ENCODE measurements around the gene AK3. TPM values are rescaled to one million over a fixed set of nuclear protein-coding genes. Genes with fewer than 3 reads are reported as not detected.
"Not testable (repeated sequence)": the region's sequence is repeated elsewhere in the genome, so short reads cannot be mapped to it uniquely, and the experiment has no call there.

Gene AK3
- total and polyA plus RNA-seq, 9 of the 15 experiments (the other 6 are each of a cell fraction or from before 2014, with no cell fraction given), result 12.2 to 78.6 (median 41.8) TPM

GRCh38 chr9:4660665-4661064, 80.3 kb downstream of the AK3 start:
- POLR2A ChIA-PET; BruUV-seq (replicated peaks); ATAC-seq; H3K27ac ChIP-seq (ENCODE audit: extremely low read depth, low read depth, low read length); H2AFZ ChIP-seq (ENCODE audit: low read depth, low read length); H3K4me2 ChIP-seq (ENCODE audit: insufficient read depth, low read length); CTCF ChIA-PET (ENCODE audit: low intra/inter-chr PET ratio); H3K27me3 ChIP-seq (ENCODE audit: control insufficient read depth in 2 of 2, insufficient read depth in 2 of 2, low read length in 2 of 2); H3K9me3 ChIP-seq (replicated peaks; ENCODE audit: control insufficient read depth, insufficient read depth, low read depth, low read length); H3K9ac ChIP-seq (ENCODE audit: insufficient read depth in 1 of 2, low read depth in 2 of 2, low read length in 2 of 2); H3K9me1 ChIP-seq (ENCODE audit: control insufficient read depth, insufficient read depth, low read length); in situ Hi-C loops (cut with MboI); H4K20me1 ChIP-seq (replicated peaks; ENCODE audit: control insufficient read depth, insufficient read depth, low read length); H3K4me3 ChIP-seq; FAIRE-seq; DNase-seq (ENCODE audit: extremely low read depth in 1 of 4, low spot score in 3 of 4); H3K36me3 ChIP-seq (ENCODE audit: control insufficient read depth, insufficient read depth, low read length): not testable (repeated sequence)
- intact Hi-C loops (cut with micrococcal nuclease), result loop anchor here (5.0 kb wide), 1 partner anchor 327 kb away; the partner anchor contains the start of gene JAK2
- WGBS (ENCODE audit: insufficient coverage, low coverage, missing lambda C conversion rate), result 9% methylated on average over 3 of the region's 5 CpGs
- peaks cover 14% of the 10 kb centered on the region for H3K79me2 ChIP-seq (ENCODE audit: control insufficient read depth, insufficient read depth, low read length)
- H3K4me1 ChIP-seq (replicated peaks in 1 of 2; ENCODE audit: control insufficient read depth in 2 of 2, insufficient read depth in 2 of 2, low read length in 2 of 2), result peaks cover 10 to 14% of the 10 kb centered on the region in 2 experiments; a peak in 4 of 5 replicates

Other genes starting within 250 kb of the AK3 start
- gene PLPP6, start 78.9 kb downstream of the AK3 start, total RNA-seq (2014; rRNA removed), result 5.4 and 5.6 TPM in 2 replicates
- gene PLPP6, start 78.9 kb downstream of the AK3 start, total RNA-seq (2014; rRNA removed; fragmentation: Illumina TruSeq; extraction: Trizol), result 4.9 and 5.3 TPM in 2 replicates
- gene PLPP6, start 78.9 kb downstream of the AK3 start, total RNA-seq (2015; rRNA removed; fragmentation: Illumina TruSeq; extraction: Trizol), result 4.5 and 5.1 TPM in 2 replicates
- gene PLPP6, start 78.9 kb downstream of the AK3 start, total RNA-seq (2021), result 6.4 and 6.9 TPM in 2 replicates
- gene PLPP6, start 78.9 kb downstream of the AK3 start, polyA plus RNA-seq (2011; rRNA removed), result 8.3 and 8.9 TPM in 2 replicates
- gene PLPP6, start 78.9 kb downstream of the AK3 start, polyA plus RNA-seq (2014; fragmentation: Illumina TruSeq; extraction: Trizol), result 7.0 and 7.3 TPM in 2 replicates
- gene PLPP6, start 78.9 kb downstream of the AK3 start, polyA plus RNA-seq (2014; fragmentation: Nextera tagmentation; extraction: Ambion mirVana), result 1 to 10 TPM; 1.9 to 2.0 TPM
- 6.3 and 6.7 TPM in 2 replicates for gene PLPP6, start 78.9 kb downstream of the AK3 start, polyA plus RNA-seq (2014; rRNA removed)
- gene SPATA6L, start 74.7 kb downstream of the AK3 start, total RNA-seq (2014; rRNA removed), result 1.00 TPM in 1 of 2 replicates, not detected in the other
- gene SPATA6L, start 74.7 kb downstream of the AK3 start, total RNA-seq (2014; rRNA removed; fragmentation: Illumina TruSeq; extraction: Trizol), result 0.06 TPM in 1 of 2 replicates, not detected in the other
- gene SPATA6L, start 74.7 kb downstream of the AK3 start, total RNA-seq (2015; rRNA removed; fragmentation: Illumina TruSeq; extraction: Trizol), result not detected in 2 replicates
- not detected in 2 replicates for gene SPATA6L, start 74.7 kb downstream of the AK3 start, total RNA-seq (2021)
- 0.03 and 0.04 TPM in 2 replicates for gene SPATA6L, start 74.7 kb downstream of the AK3 start, polyA plus RNA-seq (2011; rRNA removed)
- gene SPATA6L, start 74.7 kb downstream of the AK3 start, polyA plus RNA-seq (2014; fragmentation: Illumina TruSeq; extraction: Trizol), result not detected in 2 replicates
- under 1 TPM; 0.04 to 0.08 TPM for gene SPATA6L, start 74.7 kb downstream of the AK3 start, polyA plus RNA-seq (2014; fragmentation: Nextera tagmentation; extraction: Ambion mirVana)
- 0.21 and 0.31 TPM in 2 replicates for gene SPATA6L, start 74.7 kb downstream of the AK3 start, polyA plus RNA-seq (2014; rRNA removed)
- gene CDC37L1, start 61.6 kb downstream of the AK3 start, total RNA-seq (2014; rRNA removed), result 6.0 and 8.1 TPM in 2 replicates
- gene CDC37L1, start 61.6 kb downstream of the AK3 start, total RNA-seq (2014; rRNA removed; fragmentation: Illumina TruSeq; extraction: Trizol), result 7.8 and 8.5 TPM in 2 replicates
- gene CDC37L1, start 61.6 kb downstream of the AK3 start, total RNA-seq (2015; rRNA removed; fragmentation: Illumina TruSeq; extraction: Trizol), result 7.2 and 7.8 TPM in 2 replicates
- gene CDC37L1, start 61.6 kb downstream of the AK3 start, total RNA-seq (2021), result 5.5 and 7.9 TPM in 2 replicates
- 3.6 and 5.4 TPM in 2 replicates for gene CDC37L1, start 61.6 kb downstream of the AK3 start, polyA plus RNA-seq (2011; rRNA removed)
- 5.3 and 5.4 TPM in 2 replicates for gene CDC37L1, start 61.6 kb downstream of the AK3 start, polyA plus RNA-seq (2014; fragmentation: Illumina TruSeq; extraction: Trizol)
- 1 to 10 TPM; 1.5 TPM for gene CDC37L1, start 61.6 kb downstream of the AK3 start, polyA plus RNA-seq (2014; fragmentation: Nextera tagmentation; extraction: Ambion mirVana)
- 7.5 and 9.6 TPM in 2 replicates for gene CDC37L1, start 61.6 kb downstream of the AK3 start, polyA plus RNA-seq (2014; rRNA removed)
- 47.4 and 53.9 TPM in 2 replicates for gene RCL1, start 51.7 kb upstream of the AK3 start, total RNA-seq (2014; rRNA removed)
- 35.7 and 37.7 TPM in 2 replicates for gene RCL1, start 51.7 kb upstream of the AK3 start, total RNA-seq (2014; rRNA removed; fragmentation: Illumina TruSeq; extraction: Trizol)
- gene RCL1, start 51.7 kb upstream of the AK3 start, total RNA-seq (2015; rRNA removed; fragmentation: Illumina TruSeq; extraction: Trizol), result 38.2 and 38.6 TPM in 2 replicates
- 46.4 and 47.5 TPM in 2 replicates for gene RCL1, start 51.7 kb upstream of the AK3 start, total RNA-seq (2021)
- 24.0 and 40.9 TPM in 2 replicates for gene RCL1, start 51.7 kb upstream of the AK3 start, polyA plus RNA-seq (2011; rRNA removed)
- gene RCL1, start 51.7 kb upstream of the AK3 start, polyA plus RNA-seq (2014; fragmentation: Illumina TruSeq; extraction: Trizol), result 61.6 and 67.7 TPM in 2 replicates
- gene RCL1, start 51.7 kb upstream of the AK3 start, polyA plus RNA-seq (2014; fragmentation: Nextera tagmentation; extraction: Ambion mirVana), result 10 to 100 TPM; 36.9 to 46.1 TPM
- gene RCL1, start 51.7 kb upstream of the AK3 start, polyA plus RNA-seq (2014; rRNA removed), result 34.3 and 37.4 TPM in 2 replicates
- gene JAK2, start 244.1 kb upstream of the AK3 start, total RNA-seq (2014; rRNA removed), result 10.1 and 10.6 TPM in 2 replicates
- 21.4 and 23.8 TPM in 2 replicates for gene JAK2, start 244.1 kb upstream of the AK3 start, total RNA-seq (2014; rRNA removed; fragmentation: Illumina TruSeq; extraction: Trizol)
- gene JAK2, start 244.1 kb upstream of the AK3 start, total RNA-seq (2015; rRNA removed; fragmentation: Illumina TruSeq; extraction: Trizol), result 20.7 and 21.5 TPM in 2 replicates
- 16.5 and 18.5 TPM in 2 replicates for gene JAK2, start 244.1 kb upstream of the AK3 start, total RNA-seq (2021)
- gene JAK2, start 244.1 kb upstream of the AK3 start, polyA plus RNA-seq (2011; rRNA removed), result 21.4 and 23.4 TPM in 2 replicates
- gene JAK2, start 244.1 kb upstream of the AK3 start, polyA plus RNA-seq (2014; fragmentation: Illumina TruSeq; extraction: Trizol), result 12.7 and 15.3 TPM in 2 replicates
- 1 to 10 TPM; 4.7 to 5.1 TPM for gene JAK2, start 244.1 kb upstream of the AK3 start, polyA plus RNA-seq (2014; fragmentation: Nextera tagmentation; extraction: Ambion mirVana)
- 9.8 and 13.4 TPM in 2 replicates for gene JAK2, start 244.1 kb upstream of the AK3 start, polyA plus RNA-seq (2014; rRNA removed)

Measured in K562 (cell line).